ENCODE data around the gene SMOC2. TPM values are rescaled to one million over a fixed set of nuclear protein-coding genes. Genes with fewer than 3 reads are reported as not detected.

Gene SMOC2
- total RNA-seq, 4 donors from 2014 or later, result 45.8 to 130 (median 84.0) TPM

- no peak for DNase-seq (ENCODE audit: extremely low spot score)
- no peak for TF ChIP-seq CTCF (IDR thresholded peaks at IDR 0.05)
- TF ChIP-seq EP300 (IDR thresholded peaks at IDR 0.05), result no peak
- TF ChIP-seq POLR2AphosphoS5 (IDR thresholded peaks at IDR 0.05), result no peak
- TF ChIP-seq POLR2A (IDR thresholded peaks at IDR 0.05; ENCODE audit: low read depth), result no peak
- WGBS, result 83% methylated on average over 2 of the region's 2 CpGs
- Histone ChIP-seq H3K4me3 (no peak overlapping the region), H3K4me1 (peaks cover 0 to 28% (median 21%) of the 10 kb centered on the region in 4 donors), H3K36me3 (no peaks in the 10 kb centered on the region), H3K9me3 (no peaks in the 10 kb centered on the region), H3K27ac (replicated peaks in 1 of 4) (no peak overlapping the region), H3K27me3 (no peaks in the 10 kb centered on the region)
- intact Hi-C loops (cut with DNase I), result no loop called here
Measured at GRCh38 chr6:168589275-168589674, 148.3 kb downstream of the SMOC2 start.

- DNase-seq (ENCODE audit: extremely low spot score), result no peak
Measured at GRCh38 chr6:168590406-168590805, 149.4 kb downstream of the SMOC2 start.

GRCh38 chr6:168596344-168596743 is 155.4 kb downstream of the SMOC2 start:
- no peaks in the 10 kb centered on the region for H3K4me1 ChIP-seq
- H3K27me3 ChIP-seq, result no peaks in the 10 kb centered on the region
- no peak for DNase-seq (ENCODE audit: extremely low spot score)
- intact Hi-C loops (cut with DNase I), result no loop called here
- TF ChIP-seq POLR2A (IDR thresholded peaks at IDR 0.05; ENCODE audit: low read depth) (no peak), POLR2AphosphoS5 (IDR thresholded peaks at IDR 0.05) (no peak), EP300 (IDR thresholded peaks at IDR 0.05) (no peak), CTCF (IDR thresholded peaks at IDR 0.05) (no peak)
- H3K36me3 ChIP-seq, result peaks cover 0 to 17% (median 6%) of the 10 kb centered on the region in 4 donors
- H3K4me3 ChIP-seq, result no peak overlapping the region
- WGBS, result 75% methylated on average over 11 of the region's 11 CpGs
- H3K9me3 ChIP-seq, result no peaks in the 10 kb centered on the region
- no peak overlapping the region for H3K27ac ChIP-seq (replicated peaks in 1 of 4)

More at GRCh38 chr6:168590406-168590805, 149.4 kb downstream of the SMOC2 start:
- Histone ChIP-seq H3K27me3 (no peaks in the 10 kb centered on the region), H3K36me3 (no peaks in the 10 kb centered on the region), H3K4me3 (no peak overlapping the region), H3K9me3 (no peaks in the 10 kb centered on the region), H3K4me1 (peaks cover 0 to 16% (median 11%) of the 10 kb centered on the region in 4 donors), H3K27ac (replicated peaks in 1 of 4) (no peak overlapping the region)
- TF ChIP-seq EP300 (IDR thresholded peaks at IDR 0.05), result no peak
- TF ChIP-seq POLR2AphosphoS5 (IDR thresholded peaks at IDR 0.05), result no peak
- no peak for TF ChIP-seq POLR2A (IDR thresholded peaks at IDR 0.05; ENCODE audit: low read depth)
- TF ChIP-seq CTCF (IDR thresholded peaks at IDR 0.05), result no peak
- WGBS, result 63% methylated on average over 10 of the region's 10 CpGs
- intact Hi-C loops (cut with DNase I), result no loop called here

GRCh38 chr6:168597471-168597875 is 156.5 kb downstream of the SMOC2 start:
- no peak overlapping the region for H3K4me3 ChIP-seq
- no peak overlapping the region for H3K27ac ChIP-seq (replicated peaks in 1 of 4)
- H3K27me3 ChIP-seq, result no peaks in the 10 kb centered on the region
- intact Hi-C loops (cut with DNase I), result no loop called here
- no peaks in the 10 kb centered on the region for H3K4me1 ChIP-seq
- 83% methylated on average over 8 of the region's 8 CpGs for WGBS
- peaks cover 0 to 17% (median 6%) of the 10 kb centered on the region in 4 donors for H3K36me3 ChIP-seq
- no peaks in the 10 kb centered on the region for H3K9me3 ChIP-seq
- TF ChIP-seq POLR2AphosphoS5 (IDR thresholded peaks at IDR 0.05) (no peak), EP300 (IDR thresholded peaks at IDR 0.05) (no peak), POLR2A (IDR thresholded peaks at IDR 0.05; ENCODE audit: low read depth) (no peak), CTCF (IDR thresholded peaks at IDR 0.05) (no peak)
- DNase-seq (ENCODE audit: extremely low spot score), result no peak
